ENCODE results near the gene PIK3C2G.

GRCh38 chr12:18689771-18690170 lies 428.5 kb downstream of the PIK3C2G start:
- no peak for TF ChIP-seq EP300 (IDR thresholded peaks at IDR 0.05)
- no peak for TF ChIP-seq CTCF (IDR thresholded peaks at IDR 0.05)

Measured in tibial nerve (tissue), 4 donors.